GM12873 (cell line): ENCODE data around the gene SUDS3.

Experiments used
- CTCF ChIP-seq: IDR thresholded peaks from 2 replicates; pipeline ENCODE4 v1.5.1; 2012; ENCODE audit warnings: low read depth, mild to moderate bottlenecking, moderate library complexity, low read length, control low read depth; ENCODE audit not compliant: insufficient read depth; ENCODE audit errors: missing control alignments

The SUDS3 gene

GRCh38 chr12:118436986-118437385 lies 60.6 kb downstream of the SUDS3 start:
- TF ChIP-seq CTCF, result no peak

DNA sequence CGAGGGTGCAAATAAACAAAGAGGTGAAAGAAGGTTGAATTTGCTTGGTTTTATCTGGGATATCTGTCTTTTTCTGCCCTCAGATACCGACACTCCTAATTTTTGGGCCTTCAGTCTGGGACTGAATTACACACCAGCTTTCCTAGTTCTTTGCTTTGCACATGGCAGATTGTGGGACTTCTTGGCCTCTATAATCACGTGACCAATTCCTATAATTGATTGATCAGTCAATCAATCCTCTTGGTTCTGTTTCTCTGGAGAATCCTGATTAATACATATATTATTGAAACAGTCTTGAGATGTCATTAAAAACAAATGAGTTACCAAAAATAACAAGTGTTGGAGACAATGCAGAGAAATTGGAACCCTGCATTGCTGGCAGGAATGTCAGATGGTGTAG lies 62.7 kb downstream of the SUDS3 start:
- no peak for TF ChIP-seq CTCF

DNA sequence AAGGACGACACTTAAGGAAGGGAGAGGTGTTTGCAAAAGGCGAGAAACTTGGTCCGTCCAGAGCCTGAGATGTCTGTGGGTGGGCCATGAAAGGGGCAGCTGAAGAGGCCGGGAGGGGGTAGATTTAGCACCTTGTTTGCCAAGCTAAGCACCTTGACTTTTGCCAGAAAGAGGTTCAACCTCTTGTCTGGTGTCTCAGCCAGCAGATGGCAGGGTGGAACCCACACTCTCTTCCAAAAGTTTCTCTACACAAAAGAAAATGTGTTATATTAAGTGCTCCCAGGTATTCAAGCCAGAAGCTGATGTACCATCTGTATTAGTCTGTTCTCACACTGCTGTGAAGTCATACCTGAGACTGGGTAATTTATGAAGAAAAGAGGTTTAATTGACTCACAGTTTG lies 69.9 kb downstream of the SUDS3 start:
- TF ChIP-seq CTCF, result no peak

DNA sequence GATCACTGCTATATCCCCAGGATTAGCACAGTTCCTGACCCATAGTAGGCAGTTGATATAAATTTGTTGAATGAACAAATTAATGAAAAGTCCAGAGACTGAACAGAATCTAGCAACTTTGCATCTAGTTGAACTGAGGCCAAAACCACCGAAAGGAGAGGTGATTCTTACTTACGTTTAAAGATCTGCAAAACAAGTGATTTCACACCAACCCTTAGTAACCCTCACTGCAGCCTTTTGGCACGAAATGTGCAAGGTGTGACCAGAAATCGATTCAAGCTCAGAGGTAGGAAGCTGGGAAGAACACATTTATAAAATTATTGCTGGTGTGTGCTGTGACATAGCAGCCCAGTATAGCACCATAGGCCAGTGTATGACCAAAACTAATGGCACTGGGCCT lies 70.8 kb downstream of the SUDS3 start:
- TF ChIP-seq CTCF, result no peak

DNA sequence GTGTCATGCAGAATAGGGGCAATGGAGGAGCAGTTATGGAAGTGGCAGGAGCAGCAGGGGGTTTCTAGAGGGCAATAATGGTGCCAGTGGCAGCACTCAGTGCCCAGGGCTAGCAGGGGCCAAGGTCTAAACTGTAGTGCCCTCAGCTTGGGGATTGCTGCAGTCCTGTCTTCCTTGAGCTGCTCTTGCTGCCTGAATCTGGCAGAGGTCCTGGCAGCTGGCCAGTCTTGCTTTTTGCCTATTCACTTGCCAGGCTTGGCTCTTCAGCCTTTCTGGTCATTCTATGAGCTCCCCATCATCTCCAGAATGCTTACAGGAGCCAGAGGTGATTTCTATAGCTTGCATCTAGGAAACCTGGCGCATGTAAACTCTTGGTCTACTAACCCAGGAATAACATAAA lies 72.0 kb downstream of the SUDS3 start:
- TF ChIP-seq CTCF, result no peak

- TF ChIP-seq CTCF, result no peak
Observed at GRCh38 chr12:118455327-118455726, 79.0 kb downstream of the SUDS3 start.

DNA sequence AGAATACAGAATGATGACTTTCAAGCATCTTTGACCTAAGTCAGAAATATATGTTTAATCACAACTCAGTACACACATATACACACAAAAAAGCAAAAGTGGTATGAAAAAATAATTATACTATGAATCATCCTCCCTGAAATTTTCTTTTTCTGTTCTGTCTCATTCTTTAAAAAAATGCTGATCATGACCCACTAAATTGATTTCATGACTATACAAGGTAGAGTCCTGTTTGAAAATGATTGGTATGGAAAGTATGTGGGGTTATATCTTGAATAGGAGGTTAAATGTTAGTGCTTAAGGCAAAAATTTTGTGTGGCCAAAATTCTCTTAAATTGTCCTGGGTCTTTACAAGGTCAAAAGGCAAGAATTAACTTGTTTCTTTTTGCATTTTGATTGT lies 80.4 kb downstream of the SUDS3 start:
- TF ChIP-seq CTCF, result no peak

DNA sequence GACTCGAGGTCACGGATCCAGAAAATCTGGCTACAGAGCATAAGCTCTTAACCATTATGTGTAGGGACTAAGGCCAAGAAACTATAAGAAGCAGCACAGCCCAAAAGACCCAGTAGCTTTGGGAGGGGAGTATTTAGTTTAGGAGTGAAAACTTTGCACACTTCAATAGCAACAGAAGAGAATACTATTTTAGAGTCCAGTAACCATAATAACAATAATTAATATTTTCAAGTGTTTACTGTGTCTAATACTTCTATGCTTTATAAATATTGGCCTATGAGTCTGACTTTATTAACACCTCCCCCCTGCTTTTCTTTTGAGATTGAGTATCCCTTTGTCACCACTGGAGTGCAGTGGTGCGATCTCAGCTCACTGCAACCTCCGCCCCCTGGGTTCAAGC lies 82.8 kb downstream of the SUDS3 start:
- no peak for TF ChIP-seq CTCF
